SK-N-SH treated with all-trans-retinoic acid at 6 μM for 48 hours (cell line): ENCODE measurements around the gene DLX5.

Experiments used
- RARB ChIP-seq: fragments of 250-450 bp; sonication (Bioruptor Pico); IDR thresholded peaks from 2 replicates; pipeline ENCODE4 v1.8.0; 2021; ENCODE audit warnings: mild to moderate bottlenecking, moderate library complexity
- ZFP30 ChIP-seq: fragments of 450-650 bp; formaldehyde crosslinking; IDR thresholded peaks from 2 replicates; pipeline ENCODE4 v1.5.0; 2022; ENCODE audit warnings: mild to moderate bottlenecking, moderate library complexity

DNA sequence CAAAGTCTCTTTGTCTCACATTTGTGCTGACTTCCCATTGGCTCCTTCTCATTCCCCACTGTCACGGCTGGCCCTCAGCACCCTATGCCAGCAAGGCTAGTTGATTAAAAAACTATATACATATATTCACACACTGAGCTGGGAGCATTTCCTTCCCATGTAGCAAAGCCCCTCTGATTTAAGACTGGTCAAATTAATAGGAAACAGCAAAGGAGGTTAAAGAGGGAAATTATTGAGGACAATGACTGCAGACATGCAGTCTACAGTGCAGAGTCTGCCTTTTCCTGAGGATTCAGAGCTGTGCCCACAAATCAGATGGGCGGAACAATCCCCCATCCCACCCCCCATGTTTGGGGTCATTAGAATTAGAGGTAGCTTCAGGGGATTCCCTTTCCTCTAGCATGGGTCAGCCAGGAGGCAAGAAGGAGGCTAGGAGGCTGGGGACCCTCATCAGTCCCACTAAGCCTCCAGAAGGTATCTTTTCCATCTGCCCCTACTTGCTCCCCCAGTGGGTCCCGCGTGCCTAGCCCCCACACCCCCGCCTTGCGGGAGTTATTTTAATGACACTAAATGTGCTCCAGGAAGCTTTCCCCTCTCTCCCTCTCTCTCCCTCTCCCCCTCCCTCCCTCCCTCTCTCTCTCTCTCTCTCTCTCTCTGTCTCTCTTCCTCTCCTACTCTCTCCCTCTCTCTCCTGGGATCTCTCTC is 29.1 kb downstream of the DLX5 start:
- no peak for TF ChIP-seq ZFP30
- no peak for TF ChIP-seq RARB (CRISPR knock-in tag)
